Stimulated activated naive CD8-positive, alpha-beta T cell treated with anti-CD3 and anti-CD28 coated beads, Interleukin-15, Interleukin-2, amounts not matched to agents 100 ng/mL and 50 ng/mL, for 24 hours (primary cell): Measurements from ENCODE around the gene MYLIP.

Experiments used
- H3K27ac Mint-ChIP-seq: one replicate; pipeline ENCODE4 v1.8.0; 2021; ENCODE audit warnings: mild to moderate bottlenecking, mixed read lengths
- H3K27me3 Mint-ChIP-seq: one replicate; pipeline ENCODE4 v1.8.0; 2021; ENCODE audit warnings: mixed read lengths
- H3K36me3 Mint-ChIP-seq: one replicate; pipeline ENCODE4 v1.8.0; 2021; ENCODE audit warnings: low read depth, mixed read lengths
- H3K4me1 Mint-ChIP-seq: one replicate; pipeline ENCODE4 v1.8.0; 2021; ENCODE audit warnings: low read depth, mixed read lengths
- H3K4me3 Mint-ChIP-seq: one replicate; pipeline ENCODE4 v1.8.0; 2021; ENCODE audit warnings: mild to moderate bottlenecking, mixed read lengths
- H3K9me3 Mint-ChIP-seq: one replicate; pipeline ENCODE4 v1.8.0; 2021; ENCODE audit warnings: mixed read lengths

The MYLIP gene

DNA sequence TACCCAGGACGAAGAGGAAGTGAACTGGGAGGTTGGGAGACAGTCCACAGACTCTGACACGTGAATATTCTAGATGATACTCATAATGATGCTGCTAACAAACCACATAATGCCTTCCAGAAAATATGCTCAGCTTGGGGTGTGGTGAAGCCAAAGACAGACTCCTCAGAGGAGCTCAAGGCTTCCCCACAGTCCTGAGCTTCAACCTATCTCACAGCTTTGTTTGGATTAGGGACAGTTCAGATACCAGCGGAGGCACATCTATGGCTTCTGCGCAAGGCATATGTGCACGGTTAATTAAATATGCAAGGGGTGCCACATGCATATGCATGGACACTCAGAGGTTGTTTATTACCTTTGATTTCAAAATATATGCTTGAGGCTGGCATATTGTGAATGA lies 30.7 kb upstream of the MYLIP start:
- Mint-ChIP-seq H3K27ac (no peak overlapping the region), H3K4me1 (peaks cover 3% of the 10 kb centered on the region)

GRCh38 chr6:16102208-16102607 lies 26.7 kb upstream of the MYLIP start:
- no peak overlapping the region for H3K4me3 Mint-ChIP-seq
- no peaks in the 10 kb centered on the region for H3K27me3 Mint-ChIP-seq
- H3K4me1 Mint-ChIP-seq = no peaks in the 10 kb centered on the region
- H3K9me3 Mint-ChIP-seq = peaks cover 18% of the 10 kb centered on the region
- H3K27ac Mint-ChIP-seq = no peak overlapping the region
- H3K36me3 Mint-ChIP-seq = no peaks in the 10 kb centered on the region

More for the DNA sequence above, 30.7 kb upstream of the MYLIP start:
- Mint-ChIP-seq H3K4me3 (no peak overlapping the region), H3K9me3 (peaks cover 18% of the 10 kb centered on the region), H3K27me3 (no peaks in the 10 kb centered on the region), H3K36me3 (no peaks in the 10 kb centered on the region)

- no peaks in the 10 kb centered on the region for H3K27me3 Mint-ChIP-seq
- no peaks in the 10 kb centered on the region for H3K4me1 Mint-ChIP-seq
- H3K9me3 Mint-ChIP-seq = peaks cover 18% of the 10 kb centered on the region
- H3K27ac Mint-ChIP-seq = no peak overlapping the region
- H3K36me3 Mint-ChIP-seq = no peaks in the 10 kb centered on the region
- no peak overlapping the region for H3K4me3 Mint-ChIP-seq
These were observed 25.2 kb upstream of the MYLIP start for GRCh38 chr6:16103722-16104121.

DNA sequence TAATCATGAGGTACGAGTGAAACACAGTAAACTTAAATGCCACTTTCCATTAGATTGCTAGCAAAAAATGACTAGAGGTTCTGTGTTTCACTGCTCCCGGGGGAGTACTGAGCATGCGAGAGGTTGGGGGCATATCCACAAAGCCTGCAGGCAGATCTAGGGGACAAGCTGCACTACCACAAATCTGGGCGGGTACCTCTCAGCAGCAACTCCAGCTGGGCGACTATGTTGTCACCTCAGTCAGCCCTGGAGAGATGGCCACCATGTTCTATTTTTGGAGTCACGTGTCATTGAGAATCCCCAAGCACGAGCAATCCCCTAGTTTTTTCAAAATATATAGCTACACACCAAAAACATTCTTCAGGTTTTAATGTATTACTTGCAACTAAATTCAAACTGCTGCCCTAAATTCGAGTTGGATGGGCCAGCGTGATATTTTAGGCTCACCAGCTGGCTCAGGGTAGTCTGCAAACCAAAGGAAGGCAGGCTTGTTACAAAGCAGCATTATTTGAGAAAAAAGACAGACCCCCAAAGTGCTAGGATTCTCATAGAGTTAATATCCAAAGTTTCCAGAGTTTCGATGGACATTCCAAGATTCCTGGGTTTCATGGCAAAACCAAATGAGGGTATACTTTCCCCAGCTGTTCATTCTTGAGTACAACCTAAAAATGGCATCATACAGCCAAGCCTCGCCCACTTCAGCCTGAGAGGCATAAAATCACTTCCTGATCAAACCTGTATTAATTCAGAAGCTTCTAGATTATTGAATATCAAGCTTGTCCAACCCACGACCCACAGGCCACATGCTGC lies 24.1 kb upstream of the MYLIP start:
- H3K27ac Mint-ChIP-seq = no peak overlapping the region
- H3K27me3 Mint-ChIP-seq = no peaks in the 10 kb centered on the region
- no peaks in the 10 kb centered on the region for H3K4me1 Mint-ChIP-seq
- H3K9me3 Mint-ChIP-seq = peaks cover 11% of the 10 kb centered on the region
- H3K4me3 Mint-ChIP-seq = no peak overlapping the region
- no peaks in the 10 kb centered on the region for H3K36me3 Mint-ChIP-seq

DNA sequence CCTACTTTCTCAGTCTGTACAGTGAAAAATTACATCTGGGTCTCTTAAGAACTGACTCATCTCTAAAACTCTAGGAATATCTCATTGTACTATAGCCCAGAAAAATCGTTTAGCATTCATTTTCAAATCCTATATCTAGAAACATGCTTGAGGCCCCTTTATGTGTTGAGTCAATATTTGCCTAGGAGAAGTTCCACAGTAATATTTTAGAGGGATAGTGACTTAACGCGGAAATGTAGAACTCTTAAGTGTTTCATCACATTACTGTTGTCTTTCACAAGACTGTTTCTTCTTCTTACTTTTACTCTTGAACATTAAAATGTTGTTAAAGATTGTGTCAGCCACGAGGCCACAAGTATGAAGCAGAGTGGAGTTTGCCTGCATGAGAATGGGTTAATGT lies 23.0 kb upstream of the MYLIP start:
- Mint-ChIP-seq H3K4me1 (no peaks in the 10 kb centered on the region), H3K27me3 (no peaks in the 10 kb centered on the region), H3K4me3 (no peak overlapping the region), H3K27ac (no peak overlapping the region), H3K9me3 (peaks cover under 1% of the 10 kb centered on the region), H3K36me3 (no peaks in the 10 kb centered on the region)

GRCh38 chr6:16106991-16107787 lies 21.7 kb upstream of the MYLIP start:
- no peaks in the 10 kb centered on the region for H3K36me3 Mint-ChIP-seq
- H3K4me1 Mint-ChIP-seq = no peaks in the 10 kb centered on the region

DNA sequence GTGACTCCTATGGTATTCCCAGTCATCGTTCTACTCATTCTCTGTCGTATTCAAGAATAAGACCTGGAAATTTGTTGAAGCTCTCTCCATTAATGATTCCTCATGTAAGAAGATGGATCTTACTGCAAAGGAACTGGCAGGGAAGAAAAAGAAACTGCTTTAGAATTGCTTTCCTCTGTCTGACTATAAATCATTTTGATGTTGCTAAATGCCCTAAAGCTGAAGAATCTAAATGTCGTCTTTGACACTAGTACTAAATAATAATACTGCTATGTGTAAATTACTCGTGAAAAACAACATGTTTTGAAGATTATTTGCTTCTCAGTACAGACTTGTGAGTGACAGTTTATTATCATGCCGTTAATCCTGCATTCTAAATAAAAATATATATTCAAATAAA lies 20.5 kb upstream of the MYLIP start:
- Mint-ChIP-seq H3K36me3 (no peaks in the 10 kb centered on the region), H3K4me1 (no peaks in the 10 kb centered on the region), H3K4me3 (no peak overlapping the region), H3K9me3 (no peaks in the 10 kb centered on the region), H3K27ac (no peak overlapping the region), H3K27me3 (no peaks in the 10 kb centered on the region)

More at GRCh38 chr6:16106991-16107787, 21.7 kb upstream of the MYLIP start:
- no peaks in the 10 kb centered on the region for H3K9me3 Mint-ChIP-seq
- no peak overlapping the region for H3K27ac Mint-ChIP-seq
- H3K27me3 Mint-ChIP-seq = no peaks in the 10 kb centered on the region
- no peak overlapping the region for H3K4me3 Mint-ChIP-seq

DNA sequence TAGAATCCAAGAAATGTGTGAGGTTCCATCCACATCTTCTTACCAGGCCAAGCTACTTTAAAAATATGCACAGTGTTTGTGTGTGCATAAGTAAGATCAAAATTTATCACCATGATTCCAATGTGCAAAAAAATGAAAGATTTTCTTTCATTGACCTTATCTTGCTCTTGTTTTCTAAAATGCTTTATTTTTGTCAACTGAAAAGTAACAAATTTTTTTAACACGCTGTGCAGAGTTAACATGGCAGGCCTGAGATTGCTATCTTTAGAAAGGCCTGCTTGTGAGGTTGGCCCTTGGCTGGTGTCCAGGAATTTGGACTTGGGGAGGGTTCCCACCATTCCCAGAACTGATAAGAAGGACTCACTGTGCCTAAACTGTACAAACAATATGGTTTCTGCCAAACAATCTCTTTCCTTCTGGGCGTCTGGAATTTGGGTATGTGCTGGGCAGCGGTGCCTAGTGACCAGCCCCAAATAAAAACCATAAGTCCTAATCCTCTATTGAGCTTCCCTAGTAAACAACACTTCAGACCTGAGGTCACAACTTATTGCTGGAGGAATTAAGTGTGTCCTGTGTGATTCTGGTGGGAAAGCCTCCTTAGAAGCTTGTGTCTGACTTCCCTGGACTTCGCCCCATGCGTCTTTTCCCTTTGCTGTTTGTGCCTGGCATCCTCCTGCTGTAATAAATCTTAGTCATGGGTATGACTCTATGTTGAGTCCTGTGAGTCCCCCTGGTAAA lies 19.8 kb upstream of the MYLIP start:
- H3K4me1 Mint-ChIP-seq = no peaks in the 10 kb centered on the region
- no peaks in the 10 kb centered on the region for H3K27me3 Mint-ChIP-seq
- no peaks in the 10 kb centered on the region for H3K9me3 Mint-ChIP-seq
- H3K27ac Mint-ChIP-seq = no peak overlapping the region
- no peaks in the 10 kb centered on the region for H3K36me3 Mint-ChIP-seq
- no peak overlapping the region for H3K4me3 Mint-ChIP-seq

- Mint-ChIP-seq H3K36me3 (no peaks in the 10 kb centered on the region), H3K9me3 (no peaks in the 10 kb centered on the region), H3K4me3 (no peak overlapping the region)
These were observed 19.1 kb upstream of the MYLIP start for GRCh38 chr6:16109659-16110305.

DNA sequence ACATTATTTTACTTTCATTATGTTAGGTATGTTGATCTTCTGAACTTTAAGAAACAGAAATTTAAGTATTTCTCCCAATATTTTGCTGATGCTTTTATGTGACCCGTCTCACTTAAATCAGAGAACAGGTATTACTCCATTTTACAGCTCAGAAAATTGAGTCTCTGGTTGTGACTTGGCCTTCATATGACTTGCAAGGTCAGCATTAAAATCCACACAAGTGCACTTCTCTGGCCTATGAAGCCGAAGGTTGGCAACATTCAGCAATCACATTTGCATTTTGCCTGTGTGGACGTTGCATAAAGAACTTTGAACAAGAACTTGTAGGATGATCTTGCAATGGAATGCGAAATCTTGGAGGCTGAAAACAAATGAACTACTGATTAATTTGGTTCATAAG lies 10.1 kb upstream of the MYLIP start:
- Mint-ChIP-seq H3K36me3 (no peaks in the 10 kb centered on the region), H3K9me3 (no peaks in the 10 kb centered on the region), H3K27me3 (peaks cover 12% of the 10 kb centered on the region), H3K4me1 (no peaks in the 10 kb centered on the region), H3K27ac (no peak overlapping the region), H3K4me3 (no peak overlapping the region)

More at GRCh38 chr6:16109659-16110305, 19.1 kb upstream of the MYLIP start:
- Mint-ChIP-seq H3K4me1 (no peaks in the 10 kb centered on the region), H3K27me3 (no peaks in the 10 kb centered on the region), H3K27ac (no peak overlapping the region)

DNA sequence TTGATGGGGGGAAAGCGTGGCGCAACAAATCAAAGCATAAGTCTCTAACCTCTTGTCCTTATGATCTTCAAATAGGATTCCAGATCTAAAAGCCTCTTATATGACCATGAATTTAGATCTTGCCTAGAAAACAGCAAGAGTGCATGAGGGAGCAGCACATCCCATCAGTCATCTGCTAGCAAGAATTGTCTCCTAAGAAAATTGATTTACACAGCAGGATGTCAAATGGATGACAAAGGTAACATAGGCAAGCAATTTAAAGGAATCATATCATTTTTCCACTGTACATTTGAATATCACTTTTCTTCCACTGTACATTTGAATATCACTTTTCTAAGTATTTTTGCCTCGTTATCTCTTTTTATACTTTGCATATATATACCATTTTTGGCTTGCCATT lies 7.5 kb upstream of the MYLIP start:
- Mint-ChIP-seq H3K9me3 (no peaks in the 10 kb centered on the region), H3K4me1 (no peaks in the 10 kb centered on the region), H3K27me3 (peaks cover 12% of the 10 kb centered on the region), H3K27ac (no peak overlapping the region), H3K36me3 (no peaks in the 10 kb centered on the region), H3K4me3 (no peak overlapping the region)

DNA sequence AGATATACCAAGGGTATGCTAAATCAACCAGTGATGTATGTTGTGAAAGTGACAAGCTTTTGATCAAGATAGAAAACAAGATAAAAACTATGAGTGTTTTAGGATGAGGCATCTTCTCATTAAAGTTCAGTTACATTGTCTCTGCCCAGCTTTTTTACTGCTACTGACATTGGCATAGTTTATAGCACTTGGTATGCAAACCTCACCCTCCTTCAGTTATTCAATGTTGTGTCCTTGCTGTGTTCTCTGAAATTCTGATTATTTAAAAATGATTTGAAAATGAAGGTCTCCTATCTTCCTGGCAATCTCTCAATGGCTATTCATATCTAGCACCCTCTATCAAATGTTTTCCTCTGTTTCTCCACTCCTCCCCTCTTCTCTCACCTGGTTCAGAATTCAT lies 6.7 kb upstream of the MYLIP start:
- Mint-ChIP-seq H3K4me3 (no peak overlapping the region), H3K27me3 (peaks cover 19% of the 10 kb centered on the region), H3K27ac (no peak overlapping the region), H3K9me3 (no peaks in the 10 kb centered on the region), H3K4me1 (no peaks in the 10 kb centered on the region), H3K36me3 (no peaks in the 10 kb centered on the region)

DNA sequence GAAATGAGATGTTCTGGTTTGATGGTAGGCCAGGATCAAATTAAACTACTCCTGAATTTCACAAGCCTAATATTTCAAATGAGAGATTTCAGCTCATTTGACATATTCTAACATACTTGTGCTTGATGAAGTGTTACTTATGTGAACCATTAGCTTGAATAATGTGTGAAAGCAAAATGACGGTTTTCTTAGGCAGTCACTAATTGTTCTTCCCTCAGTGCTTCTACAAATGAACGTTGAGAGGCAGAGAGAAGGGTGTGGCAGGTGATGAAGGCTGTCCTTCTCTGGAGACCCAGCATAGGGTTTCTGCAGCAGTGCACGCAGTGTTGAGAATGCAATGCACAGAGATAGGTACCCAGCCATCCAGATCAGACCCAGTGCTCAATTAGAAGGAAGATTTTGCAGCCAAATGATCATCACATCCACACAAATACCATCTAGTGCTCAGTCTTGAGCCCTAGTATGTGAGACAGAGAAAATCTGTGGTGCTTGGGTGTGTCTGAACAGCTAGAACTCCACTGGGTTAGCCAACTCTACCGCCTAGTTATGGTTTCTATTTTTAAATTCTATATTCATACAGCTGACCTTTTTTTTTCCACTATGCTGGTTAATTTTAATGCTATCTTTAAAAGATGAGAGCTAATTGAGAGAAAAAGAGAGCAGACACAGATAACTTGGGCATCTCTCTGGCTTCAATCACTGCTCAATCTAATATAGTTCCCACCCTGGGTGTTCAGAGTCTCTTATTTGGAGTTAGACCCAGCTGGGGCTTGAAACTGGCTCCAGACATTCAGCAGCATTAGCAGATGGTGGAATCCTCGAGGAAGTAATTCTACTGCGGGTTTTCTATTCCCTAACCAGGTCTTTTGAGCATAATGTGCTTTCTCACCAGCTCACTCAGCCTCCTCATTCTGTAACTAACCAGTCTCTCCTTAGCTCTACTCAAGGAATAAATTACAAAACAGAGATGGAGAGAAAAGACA lies 4.4 kb upstream of the MYLIP start:
- no peaks in the 10 kb centered on the region for H3K9me3 Mint-ChIP-seq
- H3K36me3 Mint-ChIP-seq = no peaks in the 10 kb centered on the region
- H3K27ac Mint-ChIP-seq = no peak overlapping the region
- H3K27me3 Mint-ChIP-seq = peaks cover 25% of the 10 kb centered on the region
- H3K4me1 Mint-ChIP-seq = peaks cover 3% of the 10 kb centered on the region
- no peak overlapping the region for H3K4me3 Mint-ChIP-seq

- Mint-ChIP-seq H3K36me3 (peaks cover under 1% of the 10 kb centered on the region), H3K4me3 (no peak overlapping the region), H3K4me1 (peaks cover 13% of the 10 kb centered on the region), H3K27ac (no peak overlapping the region), H3K9me3 (no peaks in the 10 kb centered on the region), H3K27me3 (peaks cover 25% of the 10 kb centered on the region)
These were observed 2.8 kb upstream of the MYLIP start for GRCh38 chr6:16126056-16126455.
